Prostate gland (tissue), 2 donors: ENCODE measurements around the gene BICRA.

ENCODE experiments used
- POLR2A ChIP-seq: fragments of 450-650 bp; IDR thresholded peaks from one replicate; pipeline ENCODE4 v1.6.1; 2016; ENCODE audit warnings: antibody characterized with exemption, mild to moderate bottlenecking
- POLR2AphosphoS5 ChIP-seq: sonication (generic); formaldehyde crosslinking; IDR thresholded peaks from one replicate; pipeline ENCODE4 v1.6.1; 2017; ENCODE audit warnings: antibody characterized with exemption
- TF ChIP-seq, protein P1 (sequence below), 4 experiments: fragments of 200-600 bp in 2 of 4; fragments of 450-650 bp in 2 of 4; sonication (generic) in 2 of 4; IDR thresholded peaks; 1 replicate in 3 of 4; 2 replicates in 1 of 4; pipeline ENCODE4 v1.5.1; 2016 to 2019; ENCODE audit warnings: antibody characterized with exemption in 4 of 4, mild to moderate bottlenecking in 2 of 4, moderate library complexity in 2 of 4

DNA sequence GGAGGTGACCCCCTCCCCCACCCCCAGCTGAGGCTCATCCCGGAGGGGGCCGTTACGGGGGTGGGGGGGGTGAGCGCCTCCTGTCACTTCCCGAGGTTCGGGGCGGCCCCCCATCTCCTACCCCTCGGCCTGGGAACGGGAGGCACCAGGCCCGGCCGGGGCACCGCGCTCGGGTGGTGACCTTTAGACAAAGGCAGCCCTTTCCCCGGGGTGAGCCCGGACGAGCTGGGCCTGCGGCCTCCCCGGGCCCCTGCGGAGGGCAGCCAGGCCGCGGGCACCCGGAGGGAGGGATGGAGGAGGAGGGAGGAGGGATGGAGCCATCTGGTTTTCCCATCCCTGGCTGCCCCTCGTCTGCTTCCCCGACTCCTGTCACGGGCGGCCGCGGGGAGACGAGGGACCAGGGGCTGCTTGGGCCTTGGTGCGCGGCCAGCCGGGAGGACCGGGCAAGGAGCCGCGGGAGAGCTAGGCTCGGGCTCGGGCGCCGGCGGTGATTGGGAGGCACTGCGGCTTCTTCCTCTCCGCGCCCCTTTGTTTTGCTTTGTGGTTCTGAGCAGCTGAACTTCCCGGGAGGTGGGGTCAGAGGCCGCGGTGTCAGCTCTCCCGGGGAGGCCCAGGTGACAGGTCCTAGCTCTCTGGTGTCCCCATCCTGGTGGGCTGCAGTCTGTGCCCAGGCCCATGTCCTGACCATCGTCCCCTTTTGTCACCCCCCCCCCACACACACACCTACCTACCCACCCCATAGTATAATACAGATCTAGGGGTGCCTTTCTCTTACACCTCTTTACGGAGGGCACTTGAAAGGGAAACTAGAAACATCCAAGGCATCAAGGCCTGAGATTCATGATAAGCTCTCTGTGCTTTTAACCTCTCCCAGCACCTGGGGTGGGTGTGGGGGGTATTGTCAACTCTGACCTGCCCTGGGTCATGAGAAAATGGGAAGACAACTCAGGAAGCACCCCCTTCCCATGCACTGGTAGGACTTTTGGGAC is 1.3 kb downstream of the BICRA start:
- TF ChIP-seq, protein P1, sequence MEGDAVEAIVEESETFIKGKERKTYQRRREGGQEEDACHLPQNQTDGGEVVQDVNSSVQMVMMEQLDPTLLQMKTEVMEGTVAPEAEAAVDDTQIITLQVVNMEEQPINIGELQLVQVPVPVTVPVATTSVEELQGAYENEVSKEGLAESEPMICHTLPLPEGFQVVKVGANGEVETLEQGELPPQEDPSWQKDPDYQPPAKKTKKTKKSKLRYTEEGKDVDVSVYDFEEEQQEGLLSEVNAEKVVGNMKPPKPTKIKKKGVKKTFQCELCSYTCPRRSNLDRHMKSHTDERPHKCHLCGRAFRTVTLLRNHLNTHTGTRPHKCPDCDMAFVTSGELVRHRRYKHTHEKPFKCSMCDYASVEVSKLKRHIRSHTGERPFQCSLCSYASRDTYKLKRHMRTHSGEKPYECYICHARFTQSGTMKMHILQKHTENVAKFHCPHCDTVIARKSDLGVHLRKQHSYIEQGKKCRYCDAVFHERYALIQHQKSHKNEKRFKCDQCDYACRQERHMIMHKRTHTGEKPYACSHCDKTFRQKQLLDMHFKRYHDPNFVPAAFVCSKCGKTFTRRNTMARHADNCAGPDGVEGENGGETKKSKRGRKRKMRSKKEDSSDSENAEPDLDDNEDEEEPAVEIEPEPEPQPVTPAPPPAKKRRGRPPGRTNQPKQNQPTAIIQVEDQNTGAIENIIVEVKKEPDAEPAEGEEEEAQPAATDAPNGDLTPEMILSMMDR (IDR thresholded peaks at IDR 0.05): no peak
- TF ChIP-seq POLR2A (no peak), POLR2AphosphoS5 (no peak)
